ENCODE results near the gene P2RX4.
"Not testable (repeated sequence)": the region's sequence is repeated elsewhere in the genome, so short reads cannot be mapped to it uniquely, and the experiment has no call there.

The P2RX4 gene

GRCh38 chr12:121248622-121249021 is 38.7 kb downstream of the P2RX4 start:
- no peak overlapping the region for H3K4me3 ChIP-seq (ENCODE audit: control insufficient read depth, low read depth, low read length)
- DNase-seq (ENCODE audit: low read depth): no peak
- no peak for TF ChIP-seq CTCF (IDR thresholded peaks at IDR 0.05; ENCODE audit: control insufficient read depth, insufficient read depth, low read depth, low read length, missing control alignments)

GRCh38 chr12:121250359-121250758 is 40.4 kb downstream of the P2RX4 start:
- no peak for DNase-seq (ENCODE audit: low read depth)
- no peak overlapping the region for H3K4me3 ChIP-seq (ENCODE audit: control insufficient read depth, low read depth, low read length)
- TF ChIP-seq CTCF (IDR thresholded peaks at IDR 0.05; ENCODE audit: control insufficient read depth, insufficient read depth, low read depth, low read length, missing control alignments): no peak

GRCh38 chr12:121251838-121252237 is 41.9 kb downstream of the P2RX4 start:
- no peak for TF ChIP-seq CTCF (IDR thresholded peaks at IDR 0.05; ENCODE audit: control insufficient read depth, insufficient read depth, low read depth, low read length, missing control alignments)
- no peak overlapping the region for H3K4me3 ChIP-seq (ENCODE audit: control insufficient read depth, low read depth, low read length)
- no peak for DNase-seq (ENCODE audit: low read depth)

GRCh38 chr12:121252712-121253345 is 42.9 kb downstream of the P2RX4 start:
- no peak for TF ChIP-seq CTCF (IDR thresholded peaks at IDR 0.05; ENCODE audit: control insufficient read depth, insufficient read depth, low read depth, low read length, missing control alignments)
- no peak overlapping the region for H3K4me3 ChIP-seq (ENCODE audit: control insufficient read depth, low read depth, low read length)
- DNase-seq (ENCODE audit: low read depth): no peak

GRCh38 chr12:121253638-121254335 is 43.9 kb downstream of the P2RX4 start:
- H3K4me3 ChIP-seq (ENCODE audit: control insufficient read depth, low read depth, low read length): no peak overlapping the region
- no peak for TF ChIP-seq CTCF (IDR thresholded peaks at IDR 0.05; ENCODE audit: control insufficient read depth, insufficient read depth, low read depth, low read length, missing control alignments)

GRCh38 chr12:121255433-121255832 is 45.5 kb downstream of the P2RX4 start:
- DNase-seq (ENCODE audit: low read depth): no peak
- no peak for TF ChIP-seq CTCF (IDR thresholded peaks at IDR 0.05; ENCODE audit: control insufficient read depth, insufficient read depth, low read depth, low read length, missing control alignments)
- H3K4me3 ChIP-seq (ENCODE audit: control insufficient read depth, low read depth, low read length): no peak overlapping the region

More at GRCh38 chr12:121253638-121254335, 43.9 kb downstream of the P2RX4 start:
- no peak for DNase-seq (ENCODE audit: low read depth)

- not testable (repeated sequence) for H3K4me3 ChIP-seq (ENCODE audit: control insufficient read depth, low read depth, low read length); DNase-seq (ENCODE audit: low read depth)
Observed at GRCh38 chr12:121257704-121258449, 47.9 kb downstream of the P2RX4 start.
